Kidney epithelial cell (primary cell): Measurements from ENCODE around the gene TBC1D22A. TPM values are rescaled to one million over a fixed set of nuclear protein-coding genes. Genes with fewer than 3 reads are reported as not detected.

Experiments used
- DNase-seq: peaks from one replicate; pipeline ENCODE4 v3.0.0-alpha.2; 2010; ENCODE audit warnings: low read depth
- H3K27me3 ChIP-seq: 2 replicates; pipeline ENCODE4 v1.6.0; 2011; ENCODE audit warnings: low read length; ENCODE audit not compliant: control insufficient read depth, insufficient read depth
- H3K36me3 ChIP-seq: 2 replicates; pipeline ENCODE4 v1.5.1; 2011; ENCODE audit warnings: low read length; ENCODE audit not compliant: control insufficient read depth, insufficient read depth
- H3K4me3 ChIP-seq: 2 replicates; pipeline ENCODE4 v1.5.1; 2011; ENCODE audit warnings: low read depth, mild to moderate bottlenecking, control low read depth, low read length
- total RNA-seq: library from RNA; depleted of rRNA; stranded (reverse); fragments of >200 nt; gene quantifications from 2 replicates; pipeline ENCODE4 v1.2.3, GENCODE V29; 2015
- TF ChIP-seq, protein P1 (sequence below): IDR thresholded peaks from 2 replicates; pipeline ENCODE4 v1.5.1; 2011; ENCODE audit warnings: mild to moderate bottlenecking, moderate library complexity, low read length, control low read depth, inconsistent platforms; ENCODE audit not compliant: insufficient read depth, poor library complexity, severe bottlenecking

The TBC1D22A gene
- total RNA-seq, 1 donor from 2014 or later, result 25.7 TPM

GRCh38 chr22:47180796-47181195 lies 418.3 kb downstream of the TBC1D22A start:
- TF ChIP-seq, protein P1, sequence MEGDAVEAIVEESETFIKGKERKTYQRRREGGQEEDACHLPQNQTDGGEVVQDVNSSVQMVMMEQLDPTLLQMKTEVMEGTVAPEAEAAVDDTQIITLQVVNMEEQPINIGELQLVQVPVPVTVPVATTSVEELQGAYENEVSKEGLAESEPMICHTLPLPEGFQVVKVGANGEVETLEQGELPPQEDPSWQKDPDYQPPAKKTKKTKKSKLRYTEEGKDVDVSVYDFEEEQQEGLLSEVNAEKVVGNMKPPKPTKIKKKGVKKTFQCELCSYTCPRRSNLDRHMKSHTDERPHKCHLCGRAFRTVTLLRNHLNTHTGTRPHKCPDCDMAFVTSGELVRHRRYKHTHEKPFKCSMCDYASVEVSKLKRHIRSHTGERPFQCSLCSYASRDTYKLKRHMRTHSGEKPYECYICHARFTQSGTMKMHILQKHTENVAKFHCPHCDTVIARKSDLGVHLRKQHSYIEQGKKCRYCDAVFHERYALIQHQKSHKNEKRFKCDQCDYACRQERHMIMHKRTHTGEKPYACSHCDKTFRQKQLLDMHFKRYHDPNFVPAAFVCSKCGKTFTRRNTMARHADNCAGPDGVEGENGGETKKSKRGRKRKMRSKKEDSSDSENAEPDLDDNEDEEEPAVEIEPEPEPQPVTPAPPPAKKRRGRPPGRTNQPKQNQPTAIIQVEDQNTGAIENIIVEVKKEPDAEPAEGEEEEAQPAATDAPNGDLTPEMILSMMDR, result no peak
- no peaks in the 10 kb centered on the region for H3K36me3 ChIP-seq
- H3K4me3 ChIP-seq, result no peak overlapping the region
- DNase-seq, result no peak
- no peaks in the 10 kb centered on the region for H3K27me3 ChIP-seq

DNA sequence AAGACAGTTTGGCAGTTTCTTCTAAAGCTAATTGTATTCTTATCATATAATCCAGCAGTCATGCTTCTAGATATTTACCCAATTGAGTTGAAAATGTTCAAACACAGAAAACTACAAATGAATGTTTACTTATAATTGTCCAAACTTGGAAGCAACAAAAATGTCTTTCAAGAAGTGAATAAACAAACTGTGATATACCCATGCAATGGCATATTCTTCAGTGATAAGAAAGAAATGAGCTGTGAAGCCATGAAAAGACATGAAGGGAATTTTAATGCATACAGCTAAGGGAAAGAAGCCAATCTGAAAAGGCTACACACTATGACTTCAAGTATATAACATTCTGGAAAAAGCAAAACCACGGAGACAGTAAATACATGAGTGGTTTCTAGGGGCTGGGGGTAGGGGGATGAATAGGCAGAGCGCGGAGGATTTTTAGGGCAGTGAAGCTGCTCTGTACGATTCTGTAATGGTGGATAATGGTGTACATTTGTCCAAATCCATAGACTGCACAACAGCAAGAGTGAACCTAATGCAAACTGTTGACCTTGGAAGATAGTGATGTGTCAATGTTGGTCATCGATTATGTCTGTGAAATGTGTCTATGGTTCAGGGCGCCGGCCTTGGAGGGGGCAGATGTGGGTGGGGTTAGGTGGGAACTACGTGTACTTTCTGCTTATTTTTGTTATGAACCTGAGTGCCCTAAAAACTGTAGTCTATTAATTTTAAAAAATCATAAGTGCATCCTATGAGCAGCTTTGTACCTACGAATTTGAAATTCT lies 424.9 kb downstream of the TBC1D22A start:
- Histone ChIP-seq H3K36me3 (no peaks in the 10 kb centered on the region), H3K27me3 (peaks cover 23% of the 10 kb centered on the region), H3K4me3 (no peak overlapping the region)
- no peak for DNase-seq
- TF ChIP-seq, protein P1, result no peak

GRCh38 chr22:47188261-47189055 lies 426.0 kb downstream of the TBC1D22A start:
- Histone ChIP-seq H3K4me3 (no peak overlapping the region), H3K27me3 (peaks cover 25% of the 10 kb centered on the region), H3K36me3 (no peaks in the 10 kb centered on the region)
- TF ChIP-seq, protein P1, result no peak
- no peak for DNase-seq

DNA sequence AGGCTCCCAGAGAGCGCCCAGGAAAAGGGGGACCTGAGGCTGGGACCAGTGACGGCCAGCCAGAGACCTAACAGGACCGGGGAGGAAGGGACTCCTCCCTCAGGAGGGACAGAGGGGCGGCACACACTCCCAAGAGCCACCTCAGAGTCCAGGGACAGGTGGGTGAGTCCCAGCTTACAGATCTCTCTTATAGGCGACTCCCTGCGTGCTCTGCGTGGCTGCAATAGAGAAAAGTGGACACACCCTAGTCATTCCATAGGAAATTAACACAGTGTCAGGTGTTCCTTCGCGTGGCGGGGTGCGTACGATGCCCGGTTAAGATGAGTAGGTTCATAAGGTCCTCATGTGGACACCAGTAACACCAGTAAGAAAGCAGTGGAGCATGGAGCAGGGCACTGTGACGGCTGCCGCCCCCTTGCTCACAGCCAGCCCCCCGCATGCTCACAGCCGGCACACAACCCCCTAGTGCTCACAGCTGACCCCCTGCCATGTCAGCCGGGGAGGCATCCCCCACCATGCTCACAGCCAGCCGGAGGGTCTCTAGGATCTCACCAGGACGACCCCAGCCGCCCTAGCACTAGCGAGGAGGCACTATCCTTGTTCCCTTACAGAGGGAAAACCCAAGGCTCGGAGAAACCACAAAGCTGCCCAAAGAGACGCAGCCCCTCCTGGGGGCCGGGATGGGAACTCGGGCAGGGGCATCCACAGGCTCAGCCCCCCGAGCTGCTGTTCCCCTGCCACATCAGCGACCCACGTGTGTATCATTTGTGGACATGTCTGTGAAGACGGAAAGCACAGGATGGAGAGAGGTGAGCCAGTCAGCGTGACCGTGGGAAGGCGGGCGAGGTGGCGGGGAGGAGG lies 426.8 kb downstream of the TBC1D22A start:
- TF ChIP-seq, protein P1, result no peak
- Histone ChIP-seq H3K4me3 (no peak overlapping the region), H3K36me3 (no peaks in the 10 kb centered on the region), H3K27me3 (peaks cover 25% of the 10 kb centered on the region)
- no peak for DNase-seq

DNA sequence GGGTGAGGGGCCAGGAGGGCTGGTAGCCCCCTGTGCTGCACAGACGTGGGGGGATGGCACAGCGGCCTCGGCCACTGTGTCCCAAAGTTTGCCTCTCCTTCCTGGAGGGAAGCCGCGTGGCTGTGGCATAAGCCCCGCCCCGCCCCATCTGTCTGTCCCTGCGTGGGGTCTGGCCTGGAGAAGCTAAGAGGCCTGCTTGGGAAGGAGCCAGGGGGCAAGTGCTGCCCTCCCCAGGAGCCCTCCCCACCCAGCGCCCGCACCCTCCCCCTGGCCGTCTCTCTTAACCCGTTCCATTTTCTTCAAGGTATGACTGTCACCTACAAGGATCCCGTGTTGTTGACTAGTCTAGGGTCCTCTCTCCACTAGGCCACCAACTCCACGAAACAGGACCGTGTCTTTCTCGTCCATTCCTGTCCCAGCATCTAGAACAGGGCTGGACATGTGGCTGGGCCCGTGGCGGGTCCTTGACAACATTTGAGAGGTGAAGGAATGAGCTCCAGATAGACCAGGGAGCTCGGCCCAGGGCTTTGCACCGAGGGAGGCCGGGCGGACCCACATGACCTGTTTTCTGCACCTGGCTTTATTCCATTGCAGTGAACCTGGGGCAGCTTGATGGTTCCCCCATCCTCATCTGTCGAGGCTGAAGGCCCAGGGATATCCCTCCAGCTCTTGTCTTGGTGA lies 428.0 kb downstream of the TBC1D22A start:
- Histone ChIP-seq H3K4me3 (no peak overlapping the region), H3K36me3 (no peaks in the 10 kb centered on the region), H3K27me3 (peaks cover 29% of the 10 kb centered on the region)
- TF ChIP-seq, protein P1, result no peak
- DNase-seq, result no peak
